NCI-H2029 treated with DMSO at 0.1 percent for 48 hours (cell line): Measurements from ENCODE around the gene ZFYVE26.
"Not testable (repeated sequence)": the region's sequence is repeated elsewhere in the genome, so short reads cannot be mapped to it uniquely, and the experiment has no call there.

ENCODE experiments used
- DNase-seq: peaks from one replicate; lab custom pipeline; 2025; lab: John Stamatoyannopoulos, UW

The ZFYVE26 gene

GRCh38 chr14:67749341-67750084, 66.9 kb downstream of the ZFYVE26 start:
- no peak for DNase-seq

DNA sequence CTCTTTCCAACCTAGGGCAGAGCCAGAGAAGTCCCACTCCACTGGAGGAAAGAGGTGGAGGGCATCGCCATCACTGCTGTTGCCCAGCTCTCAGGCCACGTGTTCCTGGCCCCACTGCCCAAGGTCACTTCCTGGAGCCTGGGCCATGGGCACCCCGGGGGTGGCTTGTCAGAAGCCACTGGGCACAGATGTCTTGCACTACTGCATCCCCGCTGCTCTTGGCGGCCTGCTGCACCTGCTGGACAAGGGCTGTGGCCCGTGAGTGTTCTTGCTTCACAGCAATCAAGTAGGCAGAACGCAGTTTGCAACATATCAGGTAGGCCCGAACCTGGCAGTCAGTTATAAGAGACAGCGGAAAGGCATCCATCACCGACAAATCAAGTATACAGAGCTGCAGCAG, 68.1 kb downstream of the ZFYVE26 start:
- no peak for DNase-seq

GRCh38 chr14:67746927-67747326, 69.5 kb downstream of the ZFYVE26 start:
- DNase-seq, result no peak

GRCh38 chr14:67744046-67744445, 72.3 kb downstream of the ZFYVE26 start:
- no peak for DNase-seq

DNA sequence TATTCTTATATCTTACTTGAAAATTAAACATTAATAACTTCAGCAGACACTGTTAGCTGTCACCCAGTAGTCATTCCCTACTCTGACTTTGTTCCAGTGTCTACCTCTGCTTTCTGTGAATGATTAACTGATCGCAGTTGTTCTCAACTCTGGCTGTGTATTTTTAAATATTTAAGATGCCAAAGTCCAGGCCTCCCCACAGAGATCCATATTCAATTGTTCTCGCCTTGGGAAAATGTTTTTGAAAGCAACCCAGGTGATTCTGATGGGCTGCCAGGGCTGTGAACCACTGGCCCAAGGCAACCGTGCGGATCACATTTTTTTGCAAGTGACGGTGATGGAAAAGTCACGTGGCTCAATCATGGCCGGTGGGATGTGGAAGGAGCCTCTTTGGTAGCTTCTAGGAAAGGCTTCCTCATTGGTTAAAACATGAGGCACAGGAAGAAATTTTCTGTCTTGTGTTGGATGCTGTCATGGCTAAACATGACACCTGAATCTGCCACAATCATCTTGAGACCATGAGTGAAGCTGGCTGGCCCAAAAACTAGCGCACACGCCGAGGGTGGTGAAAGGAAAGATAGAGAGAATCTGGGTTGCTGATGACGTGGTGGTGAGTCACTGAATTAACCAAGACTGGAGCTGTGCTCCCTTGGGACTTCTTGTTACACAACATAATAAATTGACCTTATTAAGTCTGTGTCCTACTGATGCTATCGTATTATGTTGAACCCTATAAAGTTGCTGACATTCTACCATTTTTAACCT, 77.5 kb downstream of the ZFYVE26 start:
- no peak for DNase-seq

- no peak for DNase-seq
Measured at GRCh38 chr14:67736771-67737170, 79.6 kb downstream of the ZFYVE26 start.

GRCh38 chr14:67735336-67736147, 80.8 kb downstream of the ZFYVE26 start:
- DNase-seq, result no peak

GRCh38 chr14:67734675-67735074, 81.7 kb downstream of the ZFYVE26 start:
- no peak for DNase-seq

- DNase-seq, result no peak
Measured at GRCh38 chr14:67733616-67734015, 82.8 kb downstream of the ZFYVE26 start.

DNA sequence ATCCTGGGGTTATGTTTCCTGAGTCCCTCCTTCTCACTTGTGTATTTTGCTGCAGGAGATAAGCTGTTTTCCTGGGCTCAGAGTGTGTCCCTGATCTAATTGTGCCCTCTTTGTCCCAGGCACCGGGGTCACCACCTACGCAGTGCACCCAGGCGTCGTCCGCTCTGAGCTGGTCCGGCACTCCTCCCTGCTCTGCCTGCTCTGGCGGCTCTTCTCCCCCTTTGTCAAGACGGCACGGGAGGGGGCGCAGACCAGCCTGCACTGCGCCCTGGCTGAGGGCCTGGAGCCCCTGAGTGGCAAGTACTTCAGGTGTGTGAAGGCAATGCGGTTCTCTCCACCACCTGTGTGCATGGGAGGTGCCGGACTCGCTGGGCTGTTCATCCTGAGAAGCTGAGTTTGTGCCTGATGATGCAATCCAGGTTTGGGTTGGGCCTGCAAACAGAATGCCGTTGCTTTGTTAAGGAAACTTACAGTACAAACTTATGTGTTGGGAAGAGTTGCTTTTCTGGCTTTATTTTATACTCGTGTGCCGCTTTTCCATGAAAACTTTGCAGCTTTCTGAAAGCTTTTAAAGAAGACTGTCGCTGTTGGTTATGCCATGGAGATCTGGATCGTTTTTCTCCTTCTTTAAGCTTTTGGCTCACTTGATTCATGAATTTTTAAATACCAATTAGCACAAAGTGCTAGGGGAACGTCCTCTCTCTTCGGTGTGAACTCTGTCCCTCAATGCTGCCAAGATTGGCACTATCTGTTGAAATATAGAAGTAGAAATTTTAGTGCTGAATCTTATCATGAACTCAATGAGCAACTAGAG, 87.1 kb downstream of the ZFYVE26 start:
- DNase-seq, result no peak

GRCh38 chr14:67728258-67728657, 88.1 kb downstream of the ZFYVE26 start:
- DNase-seq, result no peak

DNA sequence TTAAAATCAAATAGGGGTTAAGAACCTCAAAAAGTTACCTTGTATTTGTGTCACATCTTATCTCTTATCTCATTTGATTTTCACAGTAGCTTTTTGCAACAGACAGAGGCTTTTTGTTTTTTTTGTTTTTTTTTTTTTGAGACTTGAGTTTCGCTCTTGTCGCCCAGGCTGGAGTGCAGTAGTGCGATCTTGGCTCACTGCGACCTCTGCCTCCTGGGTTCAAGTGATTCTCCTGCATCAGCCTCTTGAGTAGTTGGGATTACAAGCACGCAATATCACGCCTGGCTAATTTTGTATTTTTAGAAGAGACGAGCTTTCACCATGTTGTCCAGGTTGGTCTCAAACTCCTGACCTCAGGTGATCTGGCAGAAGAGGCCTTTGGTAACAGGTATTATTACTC, 89.0 kb downstream of the ZFYVE26 start:
- no peak for DNase-seq

DNA sequence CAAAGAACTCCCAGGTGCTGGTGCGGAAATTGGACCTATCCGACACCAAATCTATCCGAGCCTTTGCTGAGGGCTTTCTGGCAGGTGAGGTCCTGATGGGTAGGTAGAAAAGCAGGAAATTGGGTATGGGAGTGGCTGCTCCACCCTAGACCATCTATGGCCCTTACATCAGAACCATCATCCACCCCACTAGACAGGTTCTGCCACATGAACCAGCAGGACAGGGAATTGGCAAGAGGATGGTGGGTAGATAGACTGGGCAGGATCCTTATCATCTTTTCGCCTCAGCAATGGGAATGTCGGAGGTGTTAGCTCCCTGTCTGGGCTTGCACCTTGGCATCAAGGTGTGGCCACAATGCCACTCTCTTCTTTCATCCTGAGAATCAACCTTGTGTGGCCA, 91.2 kb downstream of the ZFYVE26 start:
- no peak for DNase-seq

GRCh38 chr14:67722293-67722692, 94.1 kb downstream of the ZFYVE26 start:
- no peak for DNase-seq

GRCh38 chr14:67721875-67722274, 94.5 kb downstream of the ZFYVE26 start:
- DNase-seq, result no peak

- no peak for DNase-seq
Measured at GRCh38 chr14:67719866-67720265, 96.5 kb downstream of the ZFYVE26 start.

GRCh38 chr14:67719385-67719784, 97.0 kb downstream of the ZFYVE26 start:
- DNase-seq, result not testable (repeated sequence)

DNA sequence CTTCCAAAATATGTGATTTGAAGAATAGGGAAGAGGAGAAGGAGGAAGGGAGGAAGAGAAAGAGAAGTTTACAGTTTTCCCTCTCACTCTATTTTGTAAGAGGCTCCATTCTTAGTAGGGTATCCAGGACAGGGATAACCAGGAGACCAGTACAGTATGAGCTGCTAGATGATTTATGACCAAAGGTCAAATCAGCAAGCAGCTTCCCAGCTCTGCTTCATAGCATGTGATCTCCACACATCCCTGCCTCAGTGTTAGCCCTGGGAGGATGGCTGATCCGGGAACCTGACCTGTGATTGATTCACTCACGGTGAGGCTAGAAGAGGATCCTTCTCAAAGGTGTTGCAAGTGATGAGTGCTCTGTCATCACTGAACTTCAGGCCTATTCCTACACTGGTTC, 98.1 kb downstream of the ZFYVE26 start:
- DNase-seq, result no peak

DNA sequence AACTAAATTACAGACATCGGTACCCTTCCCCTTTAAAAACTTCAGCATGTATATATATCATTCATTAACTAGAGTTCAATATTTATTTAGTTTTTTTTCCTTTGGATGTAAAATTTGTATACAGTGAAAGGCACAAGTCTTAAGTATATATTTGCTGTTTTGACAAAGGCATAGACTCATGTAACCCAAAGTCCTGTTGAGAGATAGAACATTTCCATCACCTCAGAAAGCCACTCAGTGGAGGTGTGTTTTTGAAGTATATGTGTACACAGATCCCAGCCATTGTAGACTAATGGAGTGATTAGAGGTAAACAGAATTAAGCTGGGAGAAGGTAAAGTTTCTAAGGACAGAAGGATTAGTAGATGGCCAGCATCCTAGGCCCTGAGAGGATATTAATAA, 99.3 kb downstream of the ZFYVE26 start:
- no peak for DNase-seq

GRCh38 chr14:67710209-67710608, 106.2 kb downstream of the ZFYVE26 start:
- DNase-seq, result no peak

- DNase-seq, result not testable (repeated sequence)
Measured at GRCh38 chr14:67709796-67710195, 106.6 kb downstream of the ZFYVE26 start.

DNA sequence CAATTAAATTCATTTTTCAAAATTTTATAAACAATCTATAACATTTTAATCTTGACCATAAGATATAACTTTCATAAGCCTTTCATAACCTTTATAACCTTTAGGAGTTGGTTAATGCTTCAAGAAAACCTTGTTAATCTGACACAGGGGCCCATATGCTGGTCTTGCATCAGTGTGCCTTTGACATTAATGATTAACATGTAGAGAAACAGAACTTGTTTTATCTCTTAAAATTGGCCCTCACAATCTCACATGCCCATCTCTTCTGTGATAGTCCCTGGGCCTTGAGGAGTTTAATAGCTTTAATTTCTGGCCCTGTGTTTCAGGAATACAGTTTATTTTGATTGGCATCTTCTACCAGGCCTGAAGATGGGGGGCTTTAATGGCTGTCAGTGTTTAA, 107.0 kb downstream of the ZFYVE26 start:
- not testable (repeated sequence) for DNase-seq
